Measurements from ENCODE around the gene EFHC1.

Gene EFHC1

GRCh38 chr6:52516269-52516668, 96.1 kb downstream of the EFHC1 start:
- no peak for DNase-seq (ENCODE audit: extremely low read depth in 1 of 2, low read depth in 1 of 2)

GRCh38 chr6:52516943-52517342, 96.8 kb downstream of the EFHC1 start:
- no peak for DNase-seq (ENCODE audit: extremely low read depth in 1 of 2, low read depth in 1 of 2)

GRCh38 chr6:52517502-52518278, 97.5 kb downstream of the EFHC1 start:
- no peak for DNase-seq (ENCODE audit: extremely low read depth in 1 of 2, low read depth in 1 of 2)

DNA sequence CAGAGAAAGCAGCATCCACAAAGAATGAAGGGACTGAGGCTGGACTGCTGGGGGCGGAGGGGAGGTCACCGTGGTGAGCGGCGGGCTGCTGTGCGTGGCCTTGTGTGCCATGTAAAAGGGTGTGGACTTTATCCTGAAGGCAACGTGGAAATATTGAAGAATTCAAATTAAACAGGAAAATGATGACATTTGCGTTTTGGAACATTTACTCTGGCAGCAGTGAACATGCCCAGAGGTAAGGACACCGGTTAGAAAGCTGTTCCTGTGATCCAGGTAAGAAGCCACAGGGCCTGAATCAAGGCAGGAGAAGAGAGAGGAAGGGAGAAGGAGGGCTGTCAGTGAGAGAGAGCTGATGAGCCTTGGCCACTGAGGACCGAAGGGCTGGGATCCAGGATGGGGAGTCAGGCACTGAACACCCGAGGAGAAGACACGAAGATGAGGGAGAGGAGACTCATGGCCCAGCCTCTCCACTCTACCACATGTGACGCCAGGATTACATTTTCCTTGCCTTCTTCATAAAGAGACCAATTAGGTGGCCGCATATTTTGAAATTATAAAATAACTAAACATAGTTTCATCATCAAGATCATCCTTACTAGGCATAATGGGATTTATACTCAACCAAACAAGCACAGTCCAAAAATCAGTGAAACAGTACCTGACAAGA, 98.3 kb downstream of the EFHC1 start:
- DNase-seq (ENCODE audit: extremely low read depth in 1 of 2, low read depth in 1 of 2): no peak

DNA sequence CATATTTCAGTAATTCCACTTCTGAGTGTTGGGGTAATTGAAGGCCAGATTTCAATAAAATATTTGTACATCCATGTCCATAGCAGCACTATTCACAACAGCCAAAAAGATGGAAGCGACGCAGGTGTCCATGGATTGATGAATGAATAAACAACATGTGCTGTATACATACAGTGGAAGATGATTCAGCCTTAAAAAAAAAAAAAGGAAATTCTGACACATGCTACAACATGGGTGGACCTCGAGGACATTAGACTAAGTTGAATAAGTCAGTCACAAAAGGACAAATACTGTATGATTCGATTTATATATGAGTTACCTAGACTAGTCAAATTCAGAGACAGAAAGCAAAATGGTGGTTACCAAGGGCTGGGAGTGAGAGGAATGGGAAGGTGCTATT, 99.5 kb downstream of the EFHC1 start:
- no peak for DNase-seq (ENCODE audit: extremely low read depth in 1 of 2, low read depth in 1 of 2)

DNA sequence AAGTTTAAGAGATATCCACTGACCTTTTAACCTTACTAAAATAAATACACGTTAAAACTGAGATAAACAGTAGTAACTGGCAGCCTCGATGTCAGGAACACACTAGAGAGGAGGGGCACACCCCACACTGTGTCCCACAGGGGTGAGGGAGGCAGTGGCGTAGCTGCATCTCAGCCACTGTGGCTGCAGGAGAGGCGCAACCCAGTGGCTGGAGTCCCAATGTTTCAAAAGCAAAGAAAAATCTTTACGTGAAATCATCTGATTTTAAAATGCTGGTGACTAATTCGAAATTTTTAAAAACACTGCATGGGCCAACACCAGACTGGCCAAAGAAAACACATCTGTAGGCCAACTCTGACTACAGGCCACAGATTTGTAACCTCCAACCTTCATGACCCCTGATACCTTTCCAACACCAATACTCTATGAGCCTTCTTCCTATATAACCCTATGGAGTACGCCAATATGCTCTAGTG, 102.0 kb downstream of the EFHC1 start:
- DNase-seq (ENCODE audit: extremely low read depth in 1 of 2, low read depth in 1 of 2): no peak

DNA sequence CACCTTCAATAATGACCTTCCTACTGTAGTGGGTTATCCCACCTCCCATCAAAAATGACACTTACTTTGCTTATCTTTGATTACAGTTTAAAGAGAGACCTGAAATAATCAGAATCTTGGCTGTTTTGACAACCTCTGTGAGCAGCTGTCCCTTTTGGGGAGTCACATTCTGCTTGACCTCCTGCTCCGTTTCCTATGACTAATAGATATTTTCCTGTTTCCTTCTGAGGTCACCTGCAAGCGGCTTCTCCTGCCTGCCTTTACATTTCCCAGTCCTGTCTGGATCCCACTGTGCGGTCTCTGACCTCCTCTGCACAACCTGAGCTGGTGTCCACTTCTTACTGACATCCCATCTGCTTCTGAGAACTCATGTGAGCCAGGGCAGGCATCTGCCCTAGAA, 102.5 kb downstream of the EFHC1 start:
- DNase-seq (ENCODE audit: extremely low read depth in 1 of 2, low read depth in 1 of 2): no peak

DNA sequence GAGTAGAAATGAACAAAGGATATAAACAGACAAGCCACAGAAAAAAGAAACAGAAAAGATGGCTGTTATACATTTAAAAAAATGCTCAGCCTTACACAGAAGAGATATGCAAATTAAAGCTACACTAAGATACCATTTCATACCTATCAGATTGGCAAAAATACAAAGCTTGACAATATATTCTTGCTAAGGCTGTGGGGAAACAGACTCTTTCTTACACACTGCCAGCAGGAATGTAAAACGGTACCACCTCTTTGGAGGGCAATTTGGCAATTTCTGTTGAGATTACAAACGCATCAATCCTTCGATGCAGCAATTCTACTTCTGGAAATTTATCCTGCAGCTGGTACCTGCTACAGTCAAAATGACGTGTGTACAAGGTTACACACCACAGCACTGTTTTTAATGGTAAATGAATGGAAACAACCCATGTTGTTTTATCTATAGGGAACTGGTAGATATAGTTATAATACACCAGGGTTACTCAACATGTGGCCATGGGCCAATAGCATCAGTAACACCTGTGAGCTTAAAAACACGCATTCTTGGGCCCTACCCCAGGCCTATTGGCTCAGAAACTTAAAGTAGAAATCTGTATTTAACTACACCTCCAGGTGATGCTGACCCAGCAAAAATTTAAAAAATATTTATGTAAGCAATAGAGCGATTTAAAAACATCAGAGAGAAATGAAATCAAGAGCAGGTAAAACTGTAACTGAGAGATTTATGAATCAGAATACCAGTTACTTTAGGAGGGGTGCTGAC, 103.4 kb downstream of the EFHC1 start:
- no peak for DNase-seq (ENCODE audit: extremely low read depth in 1 of 2, low read depth in 1 of 2)

DNA sequence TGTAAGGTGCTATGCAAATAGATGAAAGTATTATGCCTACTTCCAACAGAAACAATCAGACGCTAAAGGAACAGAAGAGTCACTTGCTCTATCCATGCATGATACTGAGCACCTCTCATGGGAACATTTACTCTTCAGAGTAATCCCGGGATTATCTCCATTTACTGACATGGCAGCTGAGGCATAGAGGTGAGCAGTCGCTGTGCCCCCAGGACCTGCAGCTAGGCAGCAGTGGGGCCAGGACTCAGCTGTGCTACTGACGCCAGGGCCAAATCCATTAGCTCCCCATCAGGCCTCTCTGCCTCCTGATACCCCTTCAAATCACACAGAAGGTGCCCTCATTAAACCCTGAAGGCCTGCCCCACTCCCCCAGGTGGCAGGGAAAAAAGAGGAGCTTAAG, 104.8 kb downstream of the EFHC1 start:
- DNase-seq (ENCODE audit: extremely low read depth in 1 of 2, low read depth in 1 of 2): no peak

- DNase-seq (ENCODE audit: extremely low read depth in 1 of 2, low read depth in 1 of 2): no peak
Observed at GRCh38 chr6:52526634-52527033, 106.5 kb downstream of the EFHC1 start.

- no peak for DNase-seq (ENCODE audit: extremely low read depth in 1 of 2, low read depth in 1 of 2)
Observed at GRCh38 chr6:52527436-52527835, 107.3 kb downstream of the EFHC1 start.

DNA sequence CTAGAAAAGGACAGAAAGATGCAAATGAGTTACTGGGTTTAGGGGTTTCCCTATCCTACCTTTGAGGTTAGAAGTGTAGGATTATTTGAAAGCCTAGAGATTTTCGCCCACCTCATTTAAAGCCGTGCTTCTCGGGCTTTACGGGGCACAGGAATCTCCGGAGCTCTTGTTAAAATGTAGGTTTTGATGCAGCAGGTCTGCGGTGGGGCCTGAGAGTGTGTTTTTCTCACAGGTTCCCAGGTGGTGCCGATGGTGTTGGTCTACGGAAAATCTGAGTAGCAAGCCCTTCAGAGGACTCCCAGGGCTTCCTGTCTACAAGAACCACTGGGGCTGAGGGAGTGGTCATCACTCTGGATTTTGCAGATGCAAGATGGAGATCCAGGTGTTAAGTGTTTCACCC, 109.2 kb downstream of the EFHC1 start:
- no peak for DNase-seq (ENCODE audit: extremely low read depth in 1 of 2, low read depth in 1 of 2)

DNA sequence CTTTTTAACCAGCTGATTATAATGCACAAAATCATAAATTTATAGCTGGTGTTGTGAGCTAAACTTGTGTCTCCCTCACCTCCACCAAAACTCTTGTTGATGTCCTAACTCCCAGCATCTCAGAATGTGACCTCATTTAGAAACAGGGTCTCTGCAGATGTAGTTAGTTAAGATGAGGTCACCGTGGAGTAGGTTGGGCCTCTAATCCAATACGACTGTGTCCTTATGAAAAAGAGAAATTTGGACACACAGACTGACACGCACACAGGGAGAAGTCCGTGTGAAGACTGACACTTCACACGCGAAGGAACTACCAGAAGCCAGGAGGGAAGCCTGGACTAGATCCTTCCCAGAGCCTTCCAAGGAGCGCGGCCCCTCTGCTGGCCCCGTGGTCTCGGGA, 110.2 kb downstream of the EFHC1 start:
- DNase-seq (ENCODE audit: extremely low read depth in 1 of 2, low read depth in 1 of 2): no peak

- no peak for DNase-seq (ENCODE audit: extremely low read depth in 1 of 2, low read depth in 1 of 2)
Observed at GRCh38 chr6:52531396-52531795, 111.3 kb downstream of the EFHC1 start.

DNA sequence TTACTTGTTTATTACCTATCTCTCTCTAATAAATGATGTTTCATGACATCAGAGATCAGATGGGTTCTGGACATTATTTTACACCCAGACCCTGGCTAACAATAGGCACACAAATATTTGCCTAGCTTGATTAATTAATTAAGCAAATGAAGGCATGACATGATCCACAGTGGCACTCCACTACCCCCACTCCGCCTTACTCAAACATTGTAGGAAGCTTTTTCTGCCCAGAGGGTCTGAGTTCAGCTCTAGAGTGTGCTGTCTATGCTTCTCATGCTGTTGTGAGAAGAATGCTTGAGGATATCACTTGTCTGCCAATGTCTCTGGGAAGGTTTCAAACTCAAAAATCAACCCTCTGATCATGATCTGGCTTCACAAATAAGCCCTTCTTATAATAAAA, 111.7 kb downstream of the EFHC1 start:
- no peak for DNase-seq (ENCODE audit: extremely low read depth in 1 of 2, low read depth in 1 of 2)

DNA sequence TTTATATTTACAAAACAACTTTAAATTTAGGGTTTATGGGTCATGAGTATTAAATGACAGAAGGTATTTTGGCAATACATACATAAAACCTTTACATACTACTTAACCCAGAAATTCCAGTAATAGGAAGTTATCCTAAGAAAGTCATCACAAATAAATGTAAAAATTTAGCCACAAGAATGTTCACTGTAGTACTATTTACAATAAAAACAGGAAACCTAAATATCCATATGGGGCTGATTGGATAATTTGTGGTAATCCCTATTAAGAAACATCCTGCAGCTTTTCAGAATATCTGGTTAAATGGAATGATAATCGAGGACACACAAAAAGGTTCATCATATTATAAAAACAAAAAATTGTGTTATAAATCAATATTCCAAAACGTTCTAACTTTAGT, 112.3 kb downstream of the EFHC1 start:
- no peak for DNase-seq (ENCODE audit: extremely low read depth in 1 of 2, low read depth in 1 of 2)

GRCh38 chr6:52533491-52533890, 113.3 kb downstream of the EFHC1 start:
- DNase-seq (ENCODE audit: extremely low read depth in 1 of 2, low read depth in 1 of 2): no peak

GRCh38 chr6:52534363-52534762, 114.2 kb downstream of the EFHC1 start:
- no peak for DNase-seq (ENCODE audit: extremely low read depth in 1 of 2, low read depth in 1 of 2)

DNA sequence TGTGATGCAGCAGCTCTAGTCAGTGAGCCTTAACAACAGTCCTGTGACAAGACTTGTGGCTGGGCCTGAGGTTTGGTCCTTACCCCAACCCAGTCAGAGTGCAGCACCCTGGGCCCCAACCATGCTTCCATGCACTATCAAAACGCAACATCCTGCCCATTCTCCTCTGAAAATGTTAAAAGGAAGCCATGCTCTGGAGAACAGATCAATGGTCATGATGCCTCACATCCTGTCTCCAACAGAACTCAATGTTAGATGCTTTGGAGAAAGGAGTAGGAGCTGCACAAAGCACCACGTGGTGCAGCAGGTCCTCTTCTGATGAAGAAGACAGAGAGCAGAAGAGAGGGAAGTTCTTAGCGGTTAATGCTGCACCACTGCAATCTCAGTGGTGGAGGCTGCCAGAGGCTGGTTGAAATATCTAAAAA, 114.8 kb downstream of the EFHC1 start:
- DNase-seq (ENCODE audit: extremely low read depth in 1 of 2, low read depth in 1 of 2): no peak

DNA sequence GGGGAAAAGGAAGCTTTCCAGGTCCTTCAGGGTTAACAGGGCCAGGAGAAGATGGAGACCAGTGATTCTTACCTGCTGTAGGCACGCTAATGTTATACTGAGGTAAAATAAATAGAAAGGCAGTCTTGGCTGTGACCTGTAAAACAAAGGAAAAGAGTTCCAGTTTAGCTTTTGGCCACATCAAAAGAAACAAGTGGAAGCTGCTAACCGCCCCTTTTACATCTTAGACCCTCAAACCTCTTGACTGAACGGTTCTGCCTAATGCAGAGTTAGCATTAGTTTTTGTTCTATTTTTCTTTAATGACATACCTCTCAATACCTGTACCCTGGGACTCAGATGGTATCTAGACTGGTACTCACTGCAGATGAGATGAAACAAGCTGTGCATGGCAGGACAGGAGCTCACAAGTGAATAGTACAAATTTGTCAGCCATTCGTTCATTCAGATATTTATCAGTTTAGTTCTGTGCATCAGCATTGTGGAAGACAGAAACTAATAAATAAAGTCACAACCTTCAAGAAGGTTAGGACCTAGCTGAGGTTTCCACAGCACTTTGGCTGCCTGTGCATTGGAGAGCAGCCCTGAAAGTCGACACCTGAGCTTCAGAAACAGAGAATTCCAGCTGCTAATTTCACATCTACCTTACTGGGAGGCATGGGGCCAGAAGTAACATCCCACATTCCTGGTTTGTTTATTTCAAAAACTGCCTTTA, 115.7 kb downstream of the EFHC1 start:
- no peak for DNase-seq (ENCODE audit: extremely low read depth in 1 of 2, low read depth in 1 of 2)

- no peak for DNase-seq (ENCODE audit: extremely low read depth in 1 of 2, low read depth in 1 of 2)
Observed at GRCh38 chr6:52536424-52536916, 116.3 kb downstream of the EFHC1 start.

Measured in activated CD8-positive, alpha-beta memory T cell treated with anti-CD3 and anti-CD28 coated beads for 1 hour (primary cell).